Caco-2 (cell line): ENCODE measurements around the gene SREBF1. TPM values are rescaled to one million over a fixed set of nuclear protein-coding genes. Genes with fewer than 3 reads are reported as not detected.

Experiments
- BruUV-seq: library from RNA; stranded (reverse); fragments of 400-500 nt; replicated peaks from 2 replicates; lab custom pipeline; 2021; lab: Mats Ljungman, UMichigan
- CTCF ChIA-PET: fragments of 300-600 bp; sonication (Branson Sonifier 250); formaldehyde crosslinking; loops from one replicate; lab custom pipeline; 2022; ENCODE audit warnings: antibody characterized with exemption; lab: Charles Lee
- POLR2A ChIA-PET: fragments of 300-600 bp; sonication (Branson Sonifier 250); formaldehyde crosslinking; loops from one replicate; lab custom pipeline; 2022; ENCODE audit warnings: antibody characterized with exemption; lab: Charles Lee
- DNase-seq, 2 experiments: peaks; one replicate each; pipeline versions ENCODE4 v3.0.0 to v3.0.0-alpha.2; 2020 to 2022
- H3K27me3 ChIP-seq: replicated peaks from 2 replicates; pipeline ENCODE4 v1.6.0; 2011; ENCODE audit warnings: low read length; ENCODE audit not compliant: control insufficient read depth, insufficient read depth
- H3K36me3 ChIP-seq: 2 replicates; pipeline ENCODE4 v1.5.1; 2011; ENCODE audit warnings: low read length; ENCODE audit not compliant: control insufficient read depth, insufficient read depth
- H3K4me1 ChIP-seq: fragments of 250-450 bp; sonication (Bioruptor Pico); 2 replicates; pipeline ENCODE4 v1.5.1; 2020; ENCODE audit warnings: mild to moderate bottlenecking
- H3K4me3 ChIP-seq: 2 replicates; pipeline ENCODE4 v1.5.1; 2011; ENCODE audit warnings: low read depth, mild to moderate bottlenecking, control low read depth, low read length
- H3K9me3 ChIP-seq: fragments of 250-450 bp; sonication (Bioruptor Pico); 2 replicates; pipeline ENCODE4 v1.5.1; 2020; ENCODE audit warnings: mild to moderate bottlenecking, moderate library complexity
- H3K27ac Mint-ChIP-seq: one replicate; pipeline ENCODE4 v1.8.0; 2022; ENCODE audit warnings: mixed read lengths; ENCODE audit not compliant: unreplicated experiment
- H3K27me3 Mint-ChIP-seq: one replicate; pipeline ENCODE4 v1.8.0; 2022; ENCODE audit warnings: mixed read lengths; ENCODE audit not compliant: insufficient read depth, unreplicated experiment
- H3K36me3 Mint-ChIP-seq: one replicate; pipeline ENCODE4 v1.8.0; 2022; ENCODE audit warnings: mild to moderate bottlenecking, mixed read lengths; ENCODE audit not compliant: insufficient read depth, unreplicated experiment
- H3K4me1 Mint-ChIP-seq: one replicate; pipeline ENCODE4 v1.8.0; 2022; ENCODE audit warnings: low read depth, mixed read lengths; ENCODE audit not compliant: unreplicated experiment
- H3K4me3 Mint-ChIP-seq: one replicate; pipeline ENCODE4 v1.8.0; 2022; ENCODE audit warnings: mild to moderate bottlenecking, moderate library complexity, mixed read lengths; ENCODE audit not compliant: unreplicated experiment
- H3K9me3 Mint-ChIP-seq: one replicate; pipeline ENCODE4 v1.8.0; 2022; ENCODE audit warnings: mixed read lengths; ENCODE audit not compliant: unreplicated experiment
- CTCF ChIP-seq, 2 experiments: fragments of 200-600 bp in 1 of 2; IDR thresholded peaks; 1 replicate in 1 of 2; 2 replicates in 1 of 2; pipeline versions ENCODE4 v1.5.1 to v1.8.0; 2011 to 2022; ENCODE audit warnings: antibody characterized with exemption in 1 of 2, control low read depth in 1 of 2, inconsistent platforms in 1 of 2, low read depth in 1 of 2, low read length in 1 of 2, mild to moderate bottlenecking in 1 of 2, moderate library complexity in 1 of 2; ENCODE audit not compliant: insufficient read depth in 1 of 2, severe bottlenecking in 1 of 2, unreplicated experiment in 1 of 2
- intact Hi-C: fragments of 100-400 bp; cut with micrococcal nuclease; formaldehyde crosslinking; loops from one replicate; pipeline ENCODE4 v1.10.0; 2022; ENCODE audit not compliant: unreplicated experiment
- total RNA-seq: library from RNA; stranded (reverse); gene quantifications from 2 replicates; pipeline ENCODE4 v1.2.3, GENCODE V29; 2022

SREBF1 gene
- total RNA-seq, 1 experiment from 2014 or later, result 118 TPM

- peaks cover 8% of the 10 kb centered on the region for H3K36me3 ChIP-seq
- no peaks in the 10 kb centered on the region for H3K27me3 ChIP-seq
- POLR2A ChIA-PET, result interaction anchor here (0.5 to 1.5 kb wide), 3 partner anchors 13 to 547 kb away, joined by 3 to 12 read pairs (median 4); partner anchors contain the start of gene SREBF1
- H3K36me3 Mint-ChIP-seq, result peaks cover 44% of the 10 kb centered on the region
- no TSS peak for BruUV-seq
- CTCF ChIA-PET, result interaction anchor here (1.2 kb wide), 1 partner anchor 13 kb away, joined by 4 read pairs; the partner anchor contains the start of gene SREBF1
- H3K9me3 Mint-ChIP-seq, result no peaks in the 10 kb centered on the region
- no peaks in the 10 kb centered on the region for H3K9me3 ChIP-seq
- peak overlapping the region; percentile 47 for H3K4me3 ChIP-seq
- peaks cover 44% of the 10 kb centered on the region for H3K4me1 Mint-ChIP-seq
- peaks cover 37% of the 10 kb centered on the region for H3K4me1 ChIP-seq
- TF ChIP-seq CTCF (IDR thresholded peaks at IDR 0.05; ENCODE audit: insufficient read depth in 1 of 2, low read depth in 1 of 2, low read length in 1 of 2, severe bottlenecking in 1 of 2, unreplicated experiment in 1 of 2), result no peak
- peak; percentile 92 to 95 for DNase-seq
- H3K27ac Mint-ChIP-seq, result peak overlapping the region; percentile 76
- peak overlapping the region; percentile 70 for H3K4me3 Mint-ChIP-seq
- H3K27me3 Mint-ChIP-seq, result no peaks in the 10 kb centered on the region
- intact Hi-C loops, result loop anchor here (1.0 kb wide), 2 partner anchors 11 to 17 kb away; no protein-coding TSS in a partner anchor
Observed at GRCh38 chr17:17823433-17824118, 13.2 kb downstream of the SREBF1 start.

GRCh38 chr17:17822616-17823015, 14.2 kb downstream of the SREBF1 start:
- Mint-ChIP-seq H3K4me1 (peaks cover 47% of the 10 kb centered on the region), H3K27ac (no peak overlapping the region), H3K9me3 (no peaks in the 10 kb centered on the region), H3K36me3 (peaks cover 54% of the 10 kb centered on the region), H3K27me3 (no peaks in the 10 kb centered on the region), H3K4me3 (no peak overlapping the region)
- TF ChIP-seq CTCF (IDR thresholded peaks at IDR 0.05; ENCODE audit: insufficient read depth in 1 of 2, low read depth in 1 of 2, low read length in 1 of 2, severe bottlenecking in 1 of 2, unreplicated experiment in 1 of 2), result no peak
- H3K9me3 ChIP-seq, result no peaks in the 10 kb centered on the region
- intact Hi-C loops, result loop anchor here (1.0 kb wide), 1 partner anchor 18 kb away; no protein-coding TSS in a partner anchor
- ChIA-PET CTCF (interaction anchor here (0.9 kb wide), 1 partner anchor 10 kb away, joined by 3 read pairs; no protein-coding TSS in a partner anchor), POLR2A (interaction anchor here (1.2 kb wide), 1 partner anchor 13 kb away, joined by 4 read pairs; no protein-coding TSS in a partner anchor)
- no TSS peak for BruUV-seq
- no peak for DNase-seq
- no peak overlapping the region; the same call in 1 of the 2 replicates for H3K4me3 ChIP-seq
- peaks cover 41% of the 10 kb centered on the region for H3K4me1 ChIP-seq
- H3K36me3 ChIP-seq, result peaks cover 11% of the 10 kb centered on the region
- no peaks in the 10 kb centered on the region for H3K27me3 ChIP-seq

GRCh38 chr17:17822189-17822588, 14.6 kb downstream of the SREBF1 start:
- TF ChIP-seq CTCF (IDR thresholded peaks at IDR 0.05; ENCODE audit: insufficient read depth in 1 of 2, low read depth in 1 of 2, low read length in 1 of 2, severe bottlenecking in 1 of 2, unreplicated experiment in 1 of 2), result no peak
- H3K27me3 Mint-ChIP-seq, result no peaks in the 10 kb centered on the region
- no peak overlapping the region for H3K4me3 Mint-ChIP-seq
- CTCF ChIA-PET, result interaction anchor here (0.9 kb wide), 1 partner anchor 9 kb away, joined by 3 read pairs; no protein-coding TSS in a partner anchor
- peaks cover 58% of the 10 kb centered on the region for H3K36me3 Mint-ChIP-seq
- POLR2A ChIA-PET, result interaction anchor here (1.2 kb wide), 1 partner anchor 14 kb away, joined by 4 read pairs; no protein-coding TSS in a partner anchor
- H3K4me1 Mint-ChIP-seq, result peaks cover 47% of the 10 kb centered on the region
- H3K27me3 ChIP-seq, result no peaks in the 10 kb centered on the region
- peaks cover 41% of the 10 kb centered on the region for H3K4me1 ChIP-seq
- H3K27ac Mint-ChIP-seq, result no peak overlapping the region
- BruUV-seq, result no TSS peak
- H3K9me3 ChIP-seq, result no peaks in the 10 kb centered on the region
- intact Hi-C loops, result no loop called here
- H3K4me3 ChIP-seq, result no peak overlapping the region
- no peaks in the 10 kb centered on the region for H3K9me3 Mint-ChIP-seq
- no peak for DNase-seq
- peaks cover 13% of the 10 kb centered on the region for H3K36me3 ChIP-seq
